Right lobe of liver (tissue), 4 donors: Measurements from ENCODE around the gene SGCA.

Experiments
- POLR2A ChIP-seq: fragments of 450-650 bp; IDR thresholded peaks from one replicate; pipeline ENCODE4 v1.6.1; 2017; ENCODE audit warnings: antibody characterized with exemption, mild to moderate bottlenecking
- TF ChIP-seq, protein P1 (sequence below), 4 donors: fragments of 200-600 bp in 3 of 4; fragments of 450-650 bp in 1 of 4; IDR thresholded peaks; one replicate each; pipeline versions ENCODE4 v1.5.1 to v1.8.0; 2016 to 2022; ENCODE audit warnings: antibody characterized with exemption in 4 of 4, mild to moderate bottlenecking in 2 of 4
- donor health status: DM: no; HTN: no; CAD: no.
- donor health status: DM: no; HTN: no; CAD: no.
- donor health status: DM: no; HTN: yes; CAD: no.

DNA sequence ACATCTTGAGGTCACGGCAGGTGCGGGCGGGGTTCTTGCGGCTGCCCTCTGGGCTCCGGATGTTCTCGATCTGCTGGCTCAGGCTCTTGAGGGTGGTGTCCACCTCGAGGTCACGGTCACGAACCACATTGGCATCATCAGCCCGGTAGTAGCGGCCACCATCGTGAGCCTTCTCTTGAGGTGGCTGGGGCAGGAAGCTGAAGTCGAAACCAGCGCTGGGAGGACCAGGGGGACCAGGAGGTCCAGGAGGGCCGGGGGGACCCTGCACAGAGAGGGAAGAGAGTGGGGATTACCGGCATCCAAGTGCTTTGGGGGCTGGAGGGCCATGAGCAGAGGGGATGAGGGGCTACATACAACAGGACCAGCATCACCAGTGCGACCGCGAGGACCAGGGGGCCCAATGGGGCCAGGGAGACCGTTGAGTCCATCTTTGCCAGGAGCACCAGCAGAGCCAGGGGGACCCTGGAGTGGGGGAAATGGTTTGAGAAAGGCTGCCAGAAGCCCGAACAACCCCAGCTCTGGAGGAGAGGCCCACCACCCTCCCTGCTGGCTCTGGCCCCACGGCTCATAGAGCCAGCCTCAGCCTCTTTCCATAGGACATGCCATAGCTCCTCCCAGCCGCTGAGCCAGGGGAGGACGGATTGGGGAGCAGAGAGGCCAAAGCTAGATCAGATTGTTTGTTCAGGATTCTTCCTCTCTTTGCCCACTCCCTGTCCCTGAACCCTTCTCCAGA is 21.0 kb downstream of the SGCA start:
- TF ChIP-seq, protein P1, sequence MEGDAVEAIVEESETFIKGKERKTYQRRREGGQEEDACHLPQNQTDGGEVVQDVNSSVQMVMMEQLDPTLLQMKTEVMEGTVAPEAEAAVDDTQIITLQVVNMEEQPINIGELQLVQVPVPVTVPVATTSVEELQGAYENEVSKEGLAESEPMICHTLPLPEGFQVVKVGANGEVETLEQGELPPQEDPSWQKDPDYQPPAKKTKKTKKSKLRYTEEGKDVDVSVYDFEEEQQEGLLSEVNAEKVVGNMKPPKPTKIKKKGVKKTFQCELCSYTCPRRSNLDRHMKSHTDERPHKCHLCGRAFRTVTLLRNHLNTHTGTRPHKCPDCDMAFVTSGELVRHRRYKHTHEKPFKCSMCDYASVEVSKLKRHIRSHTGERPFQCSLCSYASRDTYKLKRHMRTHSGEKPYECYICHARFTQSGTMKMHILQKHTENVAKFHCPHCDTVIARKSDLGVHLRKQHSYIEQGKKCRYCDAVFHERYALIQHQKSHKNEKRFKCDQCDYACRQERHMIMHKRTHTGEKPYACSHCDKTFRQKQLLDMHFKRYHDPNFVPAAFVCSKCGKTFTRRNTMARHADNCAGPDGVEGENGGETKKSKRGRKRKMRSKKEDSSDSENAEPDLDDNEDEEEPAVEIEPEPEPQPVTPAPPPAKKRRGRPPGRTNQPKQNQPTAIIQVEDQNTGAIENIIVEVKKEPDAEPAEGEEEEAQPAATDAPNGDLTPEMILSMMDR (IDR thresholded peaks at IDR 0.05): no peak
- no peak for TF ChIP-seq POLR2A
